Lower lobe of right lung (tissue), 2 donors: ENCODE results near the gene FGFR2. TPM values are rescaled to one million over a fixed set of nuclear protein-coding genes. Genes with fewer than 3 reads are reported as not detected.
"Not testable (repeated sequence)": the region's sequence is repeated elsewhere in the genome, so short reads cannot be mapped to it uniquely, and the experiment has no call there.

Experiments used
- ATAC-seq, 2 donors: fragments of 200-7000 bp; cut with Tn5 transposase; one replicate each; pipeline ENCODE4 v1.9.1; 2020 to 2022; ENCODE audit warnings: mild to moderate bottlenecking in 2 of 2, moderate library complexity in 2 of 2
- DNase-seq: peaks from one replicate; pipeline ENCODE4 v3.0.0-alpha.2; 2020
- H3K27ac ChIP-seq: fragments of 200-600 bp; one replicate; pipeline ENCODE4 v1.8.0; 2022
- H3K27me3 ChIP-seq: fragments of 200-600 bp; one replicate; pipeline ENCODE4 v1.8.0; 2022; ENCODE audit warnings: low read depth
- H3K36me3 ChIP-seq: fragments of 200-600 bp; one replicate; pipeline ENCODE4 v1.8.0; 2022; ENCODE audit warnings: mild to moderate bottlenecking
- H3K4me1 ChIP-seq: fragments of 200-600 bp; one replicate; pipeline ENCODE4 v1.8.0; 2022
- H3K4me3 ChIP-seq: fragments of 200-600 bp; one replicate; pipeline ENCODE4 v1.8.0; 2022; ENCODE audit warnings: mild to moderate bottlenecking
- H3K9me3 ChIP-seq: fragments of 200-600 bp; one replicate; pipeline ENCODE4 v1.8.0; 2022
- CTCF ChIP-seq: fragments of 200-600 bp; IDR thresholded peaks from one replicate; pipeline ENCODE4 v1.8.0; 2022; ENCODE audit warnings: antibody characterized with exemption, mild to moderate bottlenecking
- intact Hi-C: fragments of 100-400 bp; cut with DNase I; formaldehyde crosslinking; loops from one replicate; pipeline ENCODE4 v1.11.0; 2022
- total RNA-seq: library from RNA; stranded (reverse); fragmentation: NEBNext Ultra II Directional; extraction: Animal tissue kit (Norgen Biotek cat#: 25700); gene quantifications from one replicate; pipeline ENCODE4 v1.2.1, GENCODE V29; 2021
- donor health status: DM: no; HTN: yes; CAD: no; lungs with severe emphysema.

The FGFR2 gene
- total RNA-seq, 1 donor from 2014 or later: 59.2 TPM

- Histone ChIP-seq H3K4me1 (peaks cover 7% of the 10 kb centered on the region), H3K9me3 (no peaks in the 10 kb centered on the region), H3K4me3 (no peak overlapping the region), H3K27me3 (no peaks in the 10 kb centered on the region), H3K27ac (no peak overlapping the region), H3K36me3 (no peaks in the 10 kb centered on the region)
- ATAC-seq (no peak), DNase-seq (no peak)
- TF ChIP-seq CTCF: no peak
- intact Hi-C loops: no loop called here
These were observed 40.0 kb downstream of the FGFR2 start for GRCh38 chr10:121558238-121558637.

- intact Hi-C loops: no loop called here
- peaks cover 11% of the 10 kb centered on the region for H3K4me1 ChIP-seq
- ATAC-seq (no peak), DNase-seq (no peak)
- no peaks in the 10 kb centered on the region for H3K36me3 ChIP-seq
- H3K27me3 ChIP-seq: no peaks in the 10 kb centered on the region
- no peak overlapping the region for H3K27ac ChIP-seq
- H3K9me3 ChIP-seq: no peaks in the 10 kb centered on the region
- no peak overlapping the region for H3K4me3 ChIP-seq
- TF ChIP-seq CTCF: no peak
These were observed 41.2 kb downstream of the FGFR2 start for GRCh38 chr10:121556918-121557573.

GRCh38 chr10:121556455-121556854 lies 41.8 kb downstream of the FGFR2 start:
- Histone ChIP-seq H3K4me1 (peaks cover 11% of the 10 kb centered on the region), H3K27me3 (no peaks in the 10 kb centered on the region), H3K27ac (no peak overlapping the region), H3K4me3 (no peak overlapping the region), H3K36me3 (no peaks in the 10 kb centered on the region), H3K9me3 (no peaks in the 10 kb centered on the region)
- ATAC-seq: no peak
- TF ChIP-seq CTCF: no peak
- DNase-seq: no peak
- intact Hi-C loops: no loop called here

GRCh38 chr10:121554916-121555315 lies 43.3 kb downstream of the FGFR2 start:
- Histone ChIP-seq H3K4me1 (peaks cover 11% of the 10 kb centered on the region), H3K36me3 (peaks cover 11% of the 10 kb centered on the region)
- H3K9me3 ChIP-seq, H3K27ac ChIP-seq, DNase-seq, intact Hi-C loops, H3K4me3 ChIP-seq, H3K27me3 ChIP-seq, ATAC-seq: not testable (repeated sequence)

GRCh38 chr10:121553511-121554264 lies 44.6 kb downstream of the FGFR2 start:
- Histone ChIP-seq H3K27ac (no peak overlapping the region), H3K27me3 (no peaks in the 10 kb centered on the region), H3K4me1 (peaks cover 11% of the 10 kb centered on the region), H3K9me3 (no peaks in the 10 kb centered on the region), H3K4me3 (no peak overlapping the region), H3K36me3 (peaks cover 17% of the 10 kb centered on the region)
- ATAC-seq: peak; percentile 75 to 78
- no peak for TF ChIP-seq CTCF
- intact Hi-C loops: no loop called here
- DNase-seq: no peak

GRCh38 chr10:121552746-121553145 lies 45.5 kb downstream of the FGFR2 start:
- H3K27ac ChIP-seq: peak overlapping the region; percentile 9
- no peak overlapping the region for H3K4me3 ChIP-seq
- no peaks in the 10 kb centered on the region for H3K9me3 ChIP-seq
- DNase-seq (no peak), ATAC-seq (no peak)
- intact Hi-C loops: no loop called here
- TF ChIP-seq CTCF: no peak
- peaks cover 11% of the 10 kb centered on the region for H3K4me1 ChIP-seq
- H3K36me3 ChIP-seq: peaks cover 17% of the 10 kb centered on the region
- no peaks in the 10 kb centered on the region for H3K27me3 ChIP-seq
